IPS-20b (cell line): ENCODE data around the gene PTPRN2.

Experiments used
- H3K27ac ChIP-seq: one replicate; pipeline ENCODE4 v1.5.1; 2013; ENCODE audit warnings: low read length
- H3K27me3 ChIP-seq: 2 replicates; pipeline ENCODE4 v1.6.1; 2013; ENCODE audit warnings: mild to moderate bottlenecking, low read length, inconsistent platforms; ENCODE audit not compliant: insufficient read depth
- H3K36me3 ChIP-seq: 2 replicates; pipeline ENCODE4 v1.6.1; 2013; ENCODE audit warnings: low read depth, mild to moderate bottlenecking, inconsistent platforms, low read length, moderate library complexity; ENCODE audit not compliant: insufficient read depth
- H3K4me1 ChIP-seq: 2 replicates; pipeline ENCODE4 v1.6.1; 2013; ENCODE audit warnings: mild to moderate bottlenecking, control low read depth, inconsistent platforms, low read length, moderate library complexity; ENCODE audit not compliant: insufficient read depth
- H3K4me3 ChIP-seq: 2 replicates; pipeline ENCODE4 v1.5.1; 2013; ENCODE audit warnings: mild to moderate bottlenecking, low read length, inconsistent platforms
- H3K9ac ChIP-seq: 2 replicates; pipeline ENCODE4 v1.6.1; 2013; ENCODE audit warnings: low read depth, mild to moderate bottlenecking, inconsistent platforms, low read length, moderate library complexity
- H3K9me3 ChIP-seq: 2 replicates; pipeline ENCODE4 v1.6.1; 2013; ENCODE audit warnings: mild to moderate bottlenecking, low read depth, low read length, inconsistent platforms; ENCODE audit not compliant: insufficient read depth

Gene PTPRN2

DNA sequence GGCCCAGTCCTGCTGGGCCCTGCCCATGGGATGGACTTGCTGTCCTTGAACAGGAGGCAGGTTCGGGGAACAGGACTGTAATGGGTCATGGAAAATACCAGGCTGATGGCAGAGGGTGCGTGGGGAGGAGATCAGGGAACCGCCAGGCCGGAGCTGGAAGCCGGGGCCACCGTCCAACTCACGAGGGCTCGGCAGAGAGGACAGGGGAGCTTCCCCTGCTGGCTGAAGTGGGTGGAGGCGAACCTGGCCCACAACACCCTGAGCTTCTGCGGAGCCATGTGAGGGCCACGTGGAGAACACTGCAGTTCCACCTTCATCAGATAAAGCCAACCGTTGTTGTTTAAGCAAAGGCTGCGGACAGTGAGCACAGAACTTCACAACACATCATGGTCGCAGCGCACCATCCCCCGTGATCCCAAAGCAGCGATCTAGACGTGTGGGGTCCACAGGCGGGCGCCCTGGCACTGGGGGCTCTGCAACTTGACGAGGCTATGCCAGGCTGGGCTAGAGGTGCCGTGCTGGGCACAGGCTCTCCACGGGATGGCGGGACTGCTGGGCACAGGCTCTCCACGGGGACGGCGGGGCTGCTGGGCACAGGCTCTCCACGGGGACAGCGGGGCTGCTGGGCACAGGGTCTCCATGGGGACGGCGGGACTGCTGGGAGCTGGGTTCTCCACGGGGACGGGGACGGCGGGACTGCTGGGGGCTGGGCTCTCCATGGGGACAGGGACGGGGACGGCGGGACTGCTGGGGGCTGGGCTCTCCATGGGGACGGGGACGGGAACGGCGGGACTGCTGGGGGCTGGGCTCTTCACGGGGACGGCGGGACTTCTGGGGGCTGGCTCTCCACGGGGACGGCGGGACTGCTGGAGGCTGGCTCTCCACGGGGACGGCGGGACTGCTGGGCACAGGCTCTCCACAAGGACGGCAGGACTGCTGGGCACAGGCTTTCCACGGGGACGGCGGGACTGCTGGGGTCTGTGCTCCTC lies 777.5 kb downstream of the PTPRN2 start:
- no peaks in the 10 kb centered on the region for H3K27me3 ChIP-seq
- no peaks in the 10 kb centered on the region for H3K4me1 ChIP-seq
- H3K9ac ChIP-seq: no peak overlapping the region
- H3K27ac ChIP-seq: no peak overlapping the region
- no peak overlapping the region for H3K4me3 ChIP-seq
- H3K9me3 ChIP-seq: peaks cover 57% of the 10 kb centered on the region
- H3K36me3 ChIP-seq: no peaks in the 10 kb centered on the region

DNA sequence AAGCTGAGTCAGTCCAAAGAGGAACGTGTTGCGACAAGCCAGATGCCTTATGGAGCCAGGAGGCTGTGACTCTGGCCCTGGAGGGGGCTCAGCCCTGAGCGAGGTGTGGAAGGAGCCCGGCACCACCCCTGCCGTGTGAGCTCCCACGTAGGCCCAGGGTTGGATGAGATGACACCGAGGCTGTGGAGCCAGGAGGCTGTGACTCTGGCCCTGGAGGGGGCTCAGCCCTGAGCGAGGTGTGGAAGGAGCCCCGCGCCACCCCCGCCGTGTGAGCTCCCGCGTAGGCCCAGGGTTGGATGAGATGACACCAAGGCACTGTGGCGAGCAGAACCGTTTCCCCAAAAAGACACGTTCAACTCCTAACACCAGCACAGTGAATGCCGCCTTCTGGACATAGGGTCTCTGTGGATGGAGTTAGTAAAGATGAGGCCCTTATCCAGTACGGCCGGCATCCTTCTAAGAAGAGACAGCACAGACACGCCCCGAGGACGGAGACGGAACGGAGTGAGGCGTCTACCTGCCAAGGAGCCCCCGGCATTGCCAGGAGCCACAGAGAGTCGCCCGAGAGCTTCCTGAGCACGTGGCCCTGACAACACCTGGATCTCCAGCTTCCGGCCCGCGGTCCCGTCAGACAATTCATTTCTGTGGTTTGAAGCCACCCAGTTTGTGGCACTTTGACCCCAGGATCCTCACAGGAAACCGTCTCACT lies 778.3 kb downstream of the PTPRN2 start:
- Histone ChIP-seq H3K27ac (no peak overlapping the region), H3K4me1 (no peaks in the 10 kb centered on the region), H3K9me3 (peaks cover 62% of the 10 kb centered on the region), H3K27me3 (no peaks in the 10 kb centered on the region), H3K9ac (no peak overlapping the region), H3K4me3 (no peak overlapping the region), H3K36me3 (no peaks in the 10 kb centered on the region)

DNA sequence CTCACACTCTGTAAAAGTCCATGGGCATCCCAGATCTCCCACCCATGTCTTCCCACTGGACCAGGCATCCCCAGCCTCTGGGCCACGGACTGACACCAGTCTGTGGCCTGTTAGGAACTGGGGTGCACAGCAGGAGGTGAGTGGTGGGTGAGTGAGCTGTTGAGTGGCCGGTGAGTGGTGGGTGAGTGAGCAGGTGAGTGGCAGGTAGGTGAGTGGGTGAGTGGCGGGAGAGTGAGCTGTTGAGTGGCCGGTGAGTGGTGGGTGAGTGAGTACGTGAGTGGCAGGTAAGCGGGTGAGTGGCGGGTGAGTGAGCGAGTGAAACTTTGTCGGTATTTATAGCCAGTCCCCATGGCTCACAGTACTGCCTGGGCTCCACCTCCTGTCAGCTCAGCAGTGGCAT lies 779.6 kb downstream of the PTPRN2 start:
- no peaks in the 10 kb centered on the region for H3K27me3 ChIP-seq
- no peak overlapping the region for H3K9ac ChIP-seq
- peaks cover 70% of the 10 kb centered on the region for H3K9me3 ChIP-seq
- H3K36me3 ChIP-seq: no peaks in the 10 kb centered on the region
- H3K4me3 ChIP-seq: no peak overlapping the region
- H3K27ac ChIP-seq: no peak overlapping the region
- H3K4me1 ChIP-seq: no peaks in the 10 kb centered on the region

DNA sequence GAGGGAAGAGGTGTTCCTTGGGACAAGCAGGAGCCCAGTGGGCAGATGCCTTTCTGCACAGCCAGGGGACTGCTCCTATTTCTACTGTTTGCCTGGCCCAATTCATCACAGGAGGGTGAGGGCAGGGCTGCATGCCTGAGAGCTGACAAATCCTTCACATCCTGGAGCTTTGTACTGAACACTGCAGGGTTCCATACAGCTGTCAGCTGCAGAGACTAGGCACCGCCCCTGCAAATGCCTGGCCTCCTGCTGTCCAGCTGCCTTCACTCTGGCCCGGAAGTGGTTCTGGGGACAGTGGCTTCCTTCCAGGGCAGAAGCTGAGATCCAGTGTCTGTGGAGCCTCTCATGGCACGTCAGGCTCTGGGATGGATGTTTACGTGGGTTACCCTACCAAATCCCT lies 780.1 kb downstream of the PTPRN2 start:
- H3K4me3 ChIP-seq: no peak overlapping the region
- H3K9me3 ChIP-seq: peaks cover 70% of the 10 kb centered on the region
- H3K9ac ChIP-seq: no peak overlapping the region
- H3K36me3 ChIP-seq: no peaks in the 10 kb centered on the region
- no peaks in the 10 kb centered on the region for H3K4me1 ChIP-seq
- no peak overlapping the region for H3K27ac ChIP-seq
- no peaks in the 10 kb centered on the region for H3K27me3 ChIP-seq

DNA sequence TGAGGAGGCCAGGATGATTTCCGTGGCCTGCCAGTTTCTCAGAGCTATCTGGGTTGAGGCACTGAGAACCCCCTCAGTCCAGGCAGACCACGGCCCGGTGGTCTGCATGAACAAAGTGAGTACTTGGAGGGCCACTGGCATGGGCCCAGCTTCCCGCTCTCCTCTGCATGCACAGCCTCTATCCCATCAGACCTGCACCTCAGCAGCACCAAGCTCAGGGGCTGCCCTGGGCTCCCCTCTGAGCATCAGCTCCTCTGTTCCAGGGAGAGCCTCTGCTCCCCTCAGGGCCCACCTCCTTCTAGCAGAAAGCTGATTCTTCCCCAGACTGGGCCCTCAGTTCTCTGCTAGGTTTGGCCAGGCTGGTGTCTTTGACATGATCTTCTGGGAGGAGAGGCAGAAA lies 780.9 kb downstream of the PTPRN2 start:
- Histone ChIP-seq H3K4me1 (no peaks in the 10 kb centered on the region), H3K27ac (no peak overlapping the region), H3K36me3 (no peaks in the 10 kb centered on the region), H3K27me3 (no peaks in the 10 kb centered on the region), H3K9me3 (peaks cover 73% of the 10 kb centered on the region), H3K9ac (no peak overlapping the region), H3K4me3 (no peak overlapping the region)

DNA sequence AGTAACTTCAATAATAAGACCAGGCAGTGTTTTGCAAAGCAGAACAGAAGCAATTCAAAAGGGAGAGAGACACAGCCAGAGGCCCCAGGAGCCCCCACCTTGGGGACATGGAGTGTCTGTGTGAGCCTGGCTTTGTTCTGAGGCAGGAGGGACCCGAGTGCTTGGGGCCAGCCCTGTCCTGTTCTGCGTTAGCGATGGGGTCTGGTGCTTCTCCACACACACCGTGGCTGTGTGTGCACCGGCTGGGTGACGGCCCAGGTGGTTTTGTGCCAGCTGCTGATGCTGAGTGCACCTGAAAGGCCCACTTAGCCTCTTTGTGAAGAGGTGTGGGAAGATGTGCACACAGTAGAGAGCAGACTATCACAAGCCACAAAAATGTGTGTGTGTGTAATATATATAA lies 781.9 kb downstream of the PTPRN2 start:
- no peaks in the 10 kb centered on the region for H3K4me1 ChIP-seq
- H3K36me3 ChIP-seq: no peaks in the 10 kb centered on the region
- no peaks in the 10 kb centered on the region for H3K27me3 ChIP-seq
- no peak overlapping the region for H3K9ac ChIP-seq
- H3K9me3 ChIP-seq: peaks cover 68% of the 10 kb centered on the region
- no peak overlapping the region for H3K4me3 ChIP-seq
- no peak overlapping the region for H3K27ac ChIP-seq

DNA sequence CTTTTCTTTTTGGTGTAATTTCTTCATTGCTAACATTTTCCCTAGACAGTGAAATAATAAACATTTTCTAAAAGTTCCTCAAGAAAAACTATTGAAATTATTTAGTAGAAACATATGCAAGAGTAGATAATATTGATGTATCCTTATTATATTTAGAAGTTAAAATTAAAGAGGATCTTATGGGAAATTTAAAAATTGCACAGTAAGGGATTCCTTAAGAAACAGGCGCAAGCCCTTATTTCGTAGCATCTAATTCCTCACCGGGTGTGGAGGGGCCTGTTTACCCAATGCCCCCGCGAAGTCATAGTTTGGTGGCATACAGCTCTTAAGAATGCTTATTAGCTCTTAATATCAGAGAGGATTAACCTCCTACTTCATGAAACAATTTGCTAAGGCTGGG lies 783.7 kb downstream of the PTPRN2 start:
- Histone ChIP-seq H3K9me3 (peaks cover 65% of the 10 kb centered on the region), H3K27ac (no peak overlapping the region), H3K27me3 (no peaks in the 10 kb centered on the region), H3K4me1 (no peaks in the 10 kb centered on the region), H3K4me3 (no peak overlapping the region), H3K9ac (no peak overlapping the region), H3K36me3 (no peaks in the 10 kb centered on the region)

DNA sequence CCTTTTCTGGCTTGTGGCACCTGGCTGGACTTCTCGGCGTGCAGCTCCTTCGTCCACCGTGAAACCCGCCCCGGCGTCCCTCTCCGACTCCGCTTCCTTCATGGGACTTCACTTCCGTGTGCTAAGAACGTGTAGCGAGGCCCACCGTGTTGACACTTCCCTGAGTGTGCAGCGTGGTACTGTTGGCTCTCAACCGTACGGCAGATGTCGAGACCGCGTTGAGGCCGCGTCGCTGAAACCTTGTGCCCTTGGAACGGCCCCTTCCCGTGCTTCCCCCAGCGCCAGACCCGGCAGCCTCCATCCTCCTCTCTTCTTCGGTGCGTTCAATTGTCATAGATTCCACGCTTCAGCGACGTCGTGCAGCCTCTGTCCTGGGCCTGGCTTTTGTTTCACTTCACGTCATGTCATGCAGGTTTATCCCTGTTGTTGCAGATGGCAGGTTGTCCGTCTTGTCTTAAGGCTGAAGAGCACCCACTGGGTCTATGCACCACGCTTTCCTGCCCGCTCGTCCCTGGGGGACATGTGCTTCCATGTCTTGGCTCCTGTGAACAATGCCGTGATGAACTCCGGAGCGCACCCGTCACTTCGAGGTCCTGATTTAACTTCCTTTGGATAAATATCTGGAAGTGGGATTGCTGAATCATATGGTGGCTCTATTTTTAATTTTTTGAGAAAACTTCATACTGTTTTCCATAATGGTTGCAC lies 785.5 kb downstream of the PTPRN2 start:
- Histone ChIP-seq H3K36me3 (no peaks in the 10 kb centered on the region), H3K4me1 (no peaks in the 10 kb centered on the region), H3K9ac (no peak overlapping the region), H3K9me3 (peaks cover 53% of the 10 kb centered on the region), H3K4me3 (no peak overlapping the region), H3K27ac (no peak overlapping the region), H3K27me3 (no peaks in the 10 kb centered on the region)

DNA sequence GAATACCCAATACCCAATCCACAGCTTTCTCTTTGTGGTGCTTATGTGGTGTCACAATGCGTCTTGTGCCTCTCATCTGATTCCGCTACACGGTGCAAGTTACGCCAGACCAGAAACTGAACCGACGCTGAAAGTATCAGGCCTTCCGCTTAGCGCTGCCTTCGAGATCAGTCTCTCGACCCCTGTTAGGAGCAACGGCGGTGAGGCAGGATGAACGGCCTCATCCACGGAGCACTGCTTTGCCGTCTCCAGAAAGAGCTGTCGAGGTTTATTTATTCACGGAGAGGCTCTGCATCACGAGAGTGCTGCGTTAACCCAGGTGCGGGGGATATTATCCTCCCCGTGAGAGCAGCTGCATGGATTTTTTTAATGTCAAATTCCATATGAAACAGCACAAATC lies 786.5 kb downstream of the PTPRN2 start:
- Histone ChIP-seq H3K4me1 (no peaks in the 10 kb centered on the region), H3K9me3 (peaks cover 53% of the 10 kb centered on the region), H3K36me3 (no peaks in the 10 kb centered on the region), H3K27me3 (no peaks in the 10 kb centered on the region), H3K27ac (no peak overlapping the region), H3K4me3 (no peak overlapping the region), H3K9ac (no peak overlapping the region)

DNA sequence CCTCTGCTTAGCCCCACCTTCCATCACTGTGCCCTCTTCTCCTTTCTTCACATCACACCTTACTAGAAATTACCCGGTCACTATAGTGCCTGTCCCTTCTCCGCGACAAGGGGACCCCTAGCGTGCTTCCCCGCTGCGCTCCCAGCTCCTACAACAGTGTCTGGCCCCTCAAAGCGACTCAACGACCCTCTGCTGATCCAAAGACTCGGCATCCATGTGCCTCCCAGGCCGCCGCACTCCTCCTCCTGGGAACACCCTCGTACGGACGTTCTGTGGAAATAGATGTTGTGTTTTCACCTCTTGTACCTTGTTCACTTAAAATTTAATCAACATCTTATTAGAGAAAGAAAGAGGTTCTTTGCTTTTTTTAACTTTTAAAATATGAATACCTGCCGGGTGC lies 787.3 kb downstream of the PTPRN2 start:
- Histone ChIP-seq H3K4me1 (no peaks in the 10 kb centered on the region; the same call in 1 of the 2 replicates), H3K4me3 (no peak overlapping the region), H3K9me3 (peaks cover 57% of the 10 kb centered on the region), H3K27ac (no peak overlapping the region), H3K27me3 (no peaks in the 10 kb centered on the region), H3K36me3 (no peaks in the 10 kb centered on the region), H3K9ac (no peak overlapping the region)

DNA sequence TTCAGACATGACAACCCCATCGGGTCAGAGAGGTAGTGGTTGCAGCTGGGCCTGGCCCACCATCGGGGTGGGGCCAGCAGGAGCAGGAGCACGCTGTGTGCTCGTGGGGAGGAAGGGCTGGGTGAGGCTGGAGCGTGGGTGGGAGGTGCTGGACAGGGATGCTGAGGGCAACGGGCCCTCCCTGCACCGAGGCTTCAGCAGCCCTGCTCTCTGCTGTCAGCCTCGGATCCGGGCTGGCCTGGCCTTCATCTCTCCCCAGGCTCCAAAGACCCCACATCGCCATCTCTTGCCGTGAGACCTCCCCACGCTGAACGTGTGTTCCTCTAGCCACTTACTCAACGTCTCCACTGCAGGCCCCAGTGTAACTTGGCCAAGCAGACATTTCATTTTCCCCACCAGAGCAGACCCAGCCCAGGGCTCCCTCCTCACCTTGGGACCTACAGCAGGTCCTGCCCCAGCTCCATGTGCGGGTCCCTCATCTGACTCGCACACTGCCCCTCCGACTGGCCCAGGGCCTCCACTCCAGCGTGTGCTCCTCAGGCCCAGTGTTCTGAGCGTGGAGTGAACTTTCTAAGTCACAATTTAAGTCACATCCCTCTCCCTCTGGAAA lies 788.4 kb downstream of the PTPRN2 start:
- Histone ChIP-seq H3K9me3 (peaks cover 58% of the 10 kb centered on the region), H3K27me3 (no peaks in the 10 kb centered on the region), H3K4me1 (peaks cover 8% of the 10 kb centered on the region; the same call in 1 of the 2 replicates), H3K4me3 (no peak overlapping the region), H3K9ac (no peak overlapping the region), H3K36me3 (no peaks in the 10 kb centered on the region), H3K27ac (no peak overlapping the region)
